Measurements from ENCODE around the gene NATD1.
"Not testable (repeated sequence)": the region's sequence is repeated elsewhere in the genome, so short reads cannot be mapped to it uniquely, and the experiment has no call there.

Gene NATD1

DNA sequence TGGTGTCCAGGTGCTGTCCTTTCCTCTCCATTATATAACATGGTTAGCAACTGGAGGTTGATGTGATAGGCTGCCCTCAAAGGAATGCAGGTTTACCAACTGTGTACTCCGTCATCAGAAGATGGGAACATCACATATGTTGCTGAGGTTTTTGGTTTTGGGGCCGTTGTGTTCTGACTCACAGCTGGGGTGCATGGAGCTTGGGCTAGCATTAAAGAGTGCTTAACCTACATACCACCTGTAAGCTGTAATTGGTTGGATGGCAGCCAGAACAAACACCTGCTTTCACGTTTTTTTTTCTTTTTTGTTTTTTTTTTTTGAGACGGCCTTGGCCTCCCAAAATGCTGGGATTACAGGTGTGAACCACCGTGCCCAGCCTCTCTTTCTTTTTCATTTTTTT, 60.2 kb downstream of the NATD1 start:
- no peak for DNase-seq (ENCODE audit: low read depth in 2 of 2)

DNA sequence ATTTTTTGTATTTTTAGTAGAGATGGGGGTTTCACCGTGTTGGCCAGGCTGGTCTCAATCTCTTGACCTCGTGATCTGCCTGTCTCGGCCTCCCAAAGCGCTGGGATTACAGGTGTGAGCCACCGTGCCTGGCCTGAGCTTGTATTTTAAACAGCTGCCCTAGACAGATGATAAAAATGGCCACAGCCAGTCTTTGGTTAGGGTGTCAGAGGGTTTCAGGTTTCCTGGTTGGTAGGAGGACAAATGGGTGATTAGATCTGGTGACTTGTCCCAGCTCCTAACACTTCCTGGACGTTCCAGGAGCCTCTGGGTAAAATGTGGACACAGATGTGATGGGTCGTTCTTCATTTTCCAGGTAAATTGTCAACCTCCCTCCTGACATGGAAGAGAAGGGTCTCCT, 60.8 kb downstream of the NATD1 start:
- not testable (repeated sequence) for DNase-seq (ENCODE audit: low read depth in 2 of 2)

DNA sequence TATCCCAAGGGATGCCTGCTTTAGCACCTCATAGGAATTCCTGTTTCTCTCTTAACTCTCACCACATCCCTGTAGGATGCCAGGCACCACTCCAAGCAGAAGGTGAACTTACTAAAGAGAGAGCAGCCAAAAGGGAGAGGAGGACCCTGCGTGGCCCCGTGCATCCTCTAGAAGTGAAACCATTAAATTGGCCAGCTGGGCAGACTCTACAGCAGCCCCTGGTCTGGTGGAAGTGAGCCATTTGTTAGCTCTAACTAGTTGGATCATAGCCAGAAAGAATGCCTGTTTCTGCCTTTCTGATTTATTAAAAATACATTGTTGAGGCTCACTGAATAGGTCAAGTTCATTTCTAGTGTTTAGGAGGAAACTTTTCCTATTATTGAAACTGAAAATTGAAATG, 61.5 kb downstream of the NATD1 start:
- DNase-seq (ENCODE audit: low read depth in 2 of 2): no peak

DNA sequence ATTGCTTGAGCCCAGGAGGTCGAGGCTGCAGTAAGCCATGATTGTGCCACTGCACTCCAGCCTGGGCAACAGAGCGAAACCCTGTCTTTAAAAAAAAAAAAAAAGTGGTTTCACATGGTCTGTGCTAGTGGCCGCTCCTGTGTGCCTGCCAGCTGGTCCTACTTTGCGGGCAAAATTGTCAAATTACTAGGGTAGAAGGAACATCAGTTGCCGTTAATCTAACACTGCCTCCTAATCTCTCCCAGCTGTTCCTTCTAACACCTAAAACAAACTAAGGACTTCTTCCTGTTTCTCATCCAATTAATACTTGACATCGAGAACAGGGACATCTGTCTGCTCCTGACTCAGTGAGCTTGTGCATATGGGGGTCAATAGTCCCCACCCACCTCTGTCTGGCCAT, 63.1 kb downstream of the NATD1 start:
- DNase-seq (ENCODE audit: low read depth in 2 of 2): no peak

DNA sequence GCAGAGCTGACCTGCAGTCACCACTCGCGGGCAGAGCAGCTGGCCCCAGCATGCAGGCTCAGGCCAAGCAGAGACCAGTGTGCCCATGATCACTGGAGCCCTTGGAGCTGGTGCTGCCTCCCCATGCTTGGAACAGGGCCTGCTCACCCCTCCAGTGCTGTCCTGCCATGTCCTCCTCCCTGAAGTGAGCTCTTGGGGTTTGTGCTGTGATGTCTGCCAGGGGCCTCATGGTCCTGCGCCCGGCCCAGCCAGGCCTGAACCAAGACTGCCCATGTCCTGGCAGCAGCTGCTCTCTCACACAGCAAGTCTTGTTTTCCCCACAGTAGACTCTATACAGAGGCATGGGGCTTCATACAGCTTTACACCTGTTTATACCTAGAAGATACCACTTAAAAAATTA, 63.8 kb downstream of the NATD1 start:
- DNase-seq (ENCODE audit: low read depth in 2 of 2): no peak

Data from stimulated activated CD4-positive, alpha-beta T cell treated with anti-CD3 and anti-CD28 coated beads, Interleukin-12 subunit alpha, Interleukin-12 subunit beta, amount 100 ng/mL, for 24 hours (primary cell).